Stimulated activated CD4-positive, alpha-beta T cell treated with anti-CD3 and anti-CD28 coated beads, Interleukin-4, amount 100 ng/mL, for 4 hours (primary cell): ENCODE data around the gene CNP.
"Not testable (repeated sequence)": the region's sequence is repeated elsewhere in the genome, so short reads cannot be mapped to it uniquely, and the experiment has no call there.

Experiments
- DNase-seq, 2 experiments: peaks; one replicate each; pipeline ENCODE4 v3.0.0-alpha.2; 2020

Gene CNP

GRCh38 chr17:42010266-42010680, 43.7 kb downstream of the CNP start:
- DNase-seq = not testable (repeated sequence)

- DNase-seq = no peak
These were observed 44.4 kb downstream of the CNP start for GRCh38 chr17:42010898-42011516.

GRCh38 chr17:42012363-42012762, 45.8 kb downstream of the CNP start:
- not testable (repeated sequence) for DNase-seq

- not testable (repeated sequence) for DNase-seq
These were observed 47.1 kb downstream of the CNP start for GRCh38 chr17:42013740-42014139.

GRCh38 chr17:42016411-42016831, 49.8 kb downstream of the CNP start:
- DNase-seq = no peak

- peak; percentile 85 to 90 for DNase-seq
These were observed 50.6 kb downstream of the CNP start, which contains the start of gene DNAJC7 for GRCh38 chr17:42016941-42017865. Gene DNAJC7, minus strand, starts transcription at chr17:42017439. Its CDS starts 23 bp downstream, at chr17:42017416.

GRCh38 chr17:42017866-42018200, 51.2 kb downstream of the CNP start:
- no peak for DNase-seq

GRCh38 chr17:42018339-42018738, 51.7 kb downstream of the CNP start:
- DNase-seq = no peak

GRCh38 chr17:42018988-42019387, 52.4 kb downstream of the CNP start:
- no peak for DNase-seq

GRCh38 chr17:42019509-42020404, 53.2 kb downstream of the CNP start, which contains the start of gene NKIRAS2:
Gene NKIRAS2, plus strand, starts transcription at chr17:42020090. Its CDS starts 1,488 bp downstream, at chr17:42021578.
- peak; percentile 91 to 95 for DNase-seq

GRCh38 chr17:42020845-42021244, 54.2 kb downstream of the CNP start:
- not testable (repeated sequence) for DNase-seq

GRCh38 chr17:42023524-42024349, 57.1 kb downstream of the CNP start:
- no peak for DNase-seq

- no peak for DNase-seq
These were observed 58.6 kb downstream of the CNP start for GRCh38 chr17:42025191-42025579.

- no peak for DNase-seq
These were observed 59.3 kb downstream of the CNP start for GRCh38 chr17:42025936-42026335.

GRCh38 chr17:42026857-42027589, 60.4 kb downstream of the CNP start:
- no peak for DNase-seq
